ENCODE results near the gene PAOX.
A peak's percentile ranks its signal among the peaks of the same experiment; 100 is the strongest.

Gene PAOX

GRCh38 chr10:133393401-133394063, 14.5 kb downstream of the PAOX start:
- Mint-ChIP-seq H3K27ac (peak overlapping the region; percentile 93), H3K9me3 (no peaks in the 10 kb centered on the region), H3K36me3 (ENCODE audit: low read depth) (peaks cover 52% of the 10 kb centered on the region), H3K4me1 (ENCODE audit: low read depth) (peaks cover 65% of the 10 kb centered on the region), H3K27me3 (no peaks in the 10 kb centered on the region), H3K4me3 (peak overlapping the region; percentile 88)
- intact Hi-C loops (cut with micrococcal nuclease): loop anchor here (1.0 to 5.0 kb wide), 2 partner anchors 20 to 36 kb away; partner anchors contain the start of genes ECHS1 and FUOM

GRCh38 chr10:133394064-133394663, 15.1 kb downstream of the PAOX start, which contains the start of gene MTG1:
TSS of gene MTG1 (plus strand) at chr10:133394157. CDS start at chr10:133394221, 64 bp downstream.
- Mint-ChIP-seq H3K27ac (peak within 1 kb of the TSS; percentile 93), H3K9me3 (no peaks in the 10 kb centered on the region), H3K4me1 (ENCODE audit: low read depth) (peaks cover 59% of the 10 kb centered on the region), H3K36me3 (ENCODE audit: low read depth) (peaks cover 54% of the 10 kb centered on the region), H3K27me3 (no peaks in the 10 kb centered on the region), H3K4me3 (peak within 1 kb of the TSS; percentile 88)
- intact Hi-C loops (cut with micrococcal nuclease): loop anchor here (1.0 to 5.0 kb wide), 2 partner anchors 21 to 37 kb away; partner anchors contain the start of genes ECHS1 and FUOM

- Mint-ChIP-seq H3K36me3 (ENCODE audit: low read depth) (peaks cover 57% of the 10 kb centered on the region), H3K4me3 (peak overlapping the region; percentile 88), H3K27ac (peak overlapping the region; percentile 93), H3K4me1 (ENCODE audit: low read depth) (peaks cover 58% of the 10 kb centered on the region), H3K27me3 (no peaks in the 10 kb centered on the region), H3K9me3 (no peaks in the 10 kb centered on the region)
- intact Hi-C loops (cut with micrococcal nuclease): loop anchor here (1.0 to 5.0 kb wide), 2 partner anchors 22 to 38 kb away; partner anchors contain the start of genes ECHS1 and FUOM
Measured at GRCh38 chr10:133394801-133395221, 15.7 kb downstream of the PAOX start.

GRCh38 chr10:133396035-133396624, 17.1 kb downstream of the PAOX start:
- intact Hi-C loops (cut with micrococcal nuclease): no loop called here
- H3K27me3 Mint-ChIP-seq: no peaks in the 10 kb centered on the region
- peaks cover 52% of the 10 kb centered on the region for H3K4me1 Mint-ChIP-seq (ENCODE audit: low read depth)
- H3K27ac Mint-ChIP-seq: no peak overlapping the region
- no peaks in the 10 kb centered on the region for H3K9me3 Mint-ChIP-seq
- no peak overlapping the region for H3K4me3 Mint-ChIP-seq
- peaks cover 59% of the 10 kb centered on the region for H3K36me3 Mint-ChIP-seq (ENCODE audit: low read depth)

- Mint-ChIP-seq H3K9me3 (no peaks in the 10 kb centered on the region), H3K36me3 (ENCODE audit: low read depth) (peaks cover 63% of the 10 kb centered on the region), H3K4me3 (no peak overlapping the region), H3K27ac (peak overlapping the region; percentile 12), H3K4me1 (ENCODE audit: low read depth) (peaks cover 37% of the 10 kb centered on the region), H3K27me3 (no peaks in the 10 kb centered on the region)
- intact Hi-C loops (cut with micrococcal nuclease): no loop called here
Measured at GRCh38 chr10:133397938-133398337, 18.9 kb downstream of the PAOX start.

GRCh38 chr10:133399123-133399601, 20.1 kb downstream of the PAOX start:
- Mint-ChIP-seq H3K27me3 (no peaks in the 10 kb centered on the region), H3K36me3 (ENCODE audit: low read depth) (peaks cover 75% of the 10 kb centered on the region), H3K9me3 (no peaks in the 10 kb centered on the region), H3K4me3 (no peak overlapping the region), H3K27ac (no peak overlapping the region), H3K4me1 (ENCODE audit: low read depth) (peaks cover 28% of the 10 kb centered on the region)
- intact Hi-C loops (cut with micrococcal nuclease): no loop called here

- Mint-ChIP-seq H3K27me3 (no peaks in the 10 kb centered on the region), H3K4me3 (no peak overlapping the region), H3K36me3 (ENCODE audit: low read depth) (peaks cover 92% of the 10 kb centered on the region), H3K4me1 (ENCODE audit: low read depth) (peaks cover 21% of the 10 kb centered on the region), H3K27ac (no peak overlapping the region), H3K9me3 (no peaks in the 10 kb centered on the region)
- intact Hi-C loops (cut with micrococcal nuclease): no loop called here
Measured at GRCh38 chr10:133400624-133401424, 21.8 kb downstream of the PAOX start.

GRCh38 chr10:133401500-133401899, 22.4 kb downstream of the PAOX start:
- no peak overlapping the region for H3K27ac Mint-ChIP-seq
- no peak overlapping the region for H3K4me3 Mint-ChIP-seq
- no peaks in the 10 kb centered on the region for H3K27me3 Mint-ChIP-seq
- peaks cover 99% of the 10 kb centered on the region for H3K36me3 Mint-ChIP-seq (ENCODE audit: low read depth)
- intact Hi-C loops (cut with micrococcal nuclease): no loop called here
- H3K4me1 Mint-ChIP-seq (ENCODE audit: low read depth): peaks cover 22% of the 10 kb centered on the region
- H3K9me3 Mint-ChIP-seq: no peaks in the 10 kb centered on the region

GRCh38 chr10:133401981-133402725, 23.1 kb downstream of the PAOX start:
- peaks cover 18% of the 10 kb centered on the region for H3K4me1 Mint-ChIP-seq (ENCODE audit: low read depth)
- intact Hi-C loops (cut with micrococcal nuclease): no loop called here
- H3K9me3 Mint-ChIP-seq: no peaks in the 10 kb centered on the region
- peaks cover 100% of the 10 kb centered on the region for H3K36me3 Mint-ChIP-seq (ENCODE audit: low read depth)
- H3K27ac Mint-ChIP-seq: no peak overlapping the region
- H3K4me3 Mint-ChIP-seq: no peak overlapping the region
- H3K27me3 Mint-ChIP-seq: no peaks in the 10 kb centered on the region

- no peak overlapping the region for H3K27ac Mint-ChIP-seq
Measured at GRCh38 chr10:133403359-133403758, 24.3 kb downstream of the PAOX start.

GRCh38 chr10:133403784-133404183, 24.7 kb downstream of the PAOX start:
- intact Hi-C loops (cut with micrococcal nuclease): no loop called here
- no peak overlapping the region for H3K27ac Mint-ChIP-seq
- peaks cover 100% of the 10 kb centered on the region for H3K36me3 Mint-ChIP-seq (ENCODE audit: low read depth)
- H3K27me3 Mint-ChIP-seq: no peaks in the 10 kb centered on the region
- peaks cover 3% of the 10 kb centered on the region for H3K9me3 Mint-ChIP-seq
- no peak overlapping the region for H3K4me3 Mint-ChIP-seq
- peaks cover 17% of the 10 kb centered on the region for H3K4me1 Mint-ChIP-seq (ENCODE audit: low read depth)

More at GRCh38 chr10:133403359-133403758, 24.3 kb downstream of the PAOX start:
- Mint-ChIP-seq H3K4me3 (no peak overlapping the region), H3K36me3 (ENCODE audit: low read depth) (peaks cover 100% of the 10 kb centered on the region), H3K27me3 (no peaks in the 10 kb centered on the region), H3K4me1 (ENCODE audit: low read depth) (peaks cover 15% of the 10 kb centered on the region), H3K9me3 (no peaks in the 10 kb centered on the region)
- intact Hi-C loops (cut with micrococcal nuclease): no loop called here

GRCh38 chr10:133405272-133405671, 26.2 kb downstream of the PAOX start:
- Mint-ChIP-seq H3K4me1 (ENCODE audit: low read depth) (peaks cover 13% of the 10 kb centered on the region), H3K27ac (no peak overlapping the region)
- intact Hi-C loops (cut with micrococcal nuclease): no loop called here

More at GRCh38 chr10:133405272-133405671, 26.2 kb downstream of the PAOX start:
- Mint-ChIP-seq H3K27me3 (no peaks in the 10 kb centered on the region), H3K4me3 (no peak overlapping the region), H3K9me3 (peaks cover 14% of the 10 kb centered on the region), H3K36me3 (ENCODE audit: low read depth) (peaks cover 100% of the 10 kb centered on the region)

Measured in dendritic cell treated with granulocyte-macrophage colony-stimulating factor and Interleukin-4, amounts not matched to agents 40 ng/mL and 50 ng/mL, for 4 days (primary cell).